Smooth muscle cell (in vitro differentiated cells): Measurements from ENCODE around the gene PML. TPM values are rescaled to one million over a fixed set of nuclear protein-coding genes. Genes with fewer than 3 reads are reported as not detected.
A peak's percentile ranks its signal among the peaks of the same experiment; 100 is the strongest.

Source experiments
- DNase-seq: peaks from one replicate; lab custom pipeline; 2025; ENCODE audit not compliant: unreplicated experiment; lab: John Stamatoyannopoulos, UW
- H2AFZ ChIP-seq: fragments of 200-600 bp; sonication (generic); 2 replicates; pipeline ENCODE4 v1.6.0; 2016; ENCODE audit warnings: antibody characterized with exemption, low read depth, mild to moderate bottlenecking
- H3F3A ChIP-seq: fragments of 200-600 bp; sonication (generic); 2 replicates; pipeline ENCODE4 v1.6.0; 2017; ENCODE audit warnings: antibody characterized with exemption, low read depth
- H3K27ac ChIP-seq: fragments of 200-600 bp; sonication (generic); 2 replicates; pipeline ENCODE4 v1.5.1; 2016; ENCODE audit warnings: low read depth, mild to moderate bottlenecking
- H3K27me3 ChIP-seq: fragments of 200-600 bp; sonication (generic); 2 replicates; pipeline ENCODE4 v1.6.1; 2016; ENCODE audit warnings: low read depth, mild to moderate bottlenecking
- H3K36me3 ChIP-seq: fragments of 200-600 bp; sonication (generic); 2 replicates; pipeline ENCODE4 v1.5.1; 2016; ENCODE audit warnings: low read depth
- H3K4me1 ChIP-seq: fragments of 200-600 bp; sonication (generic); 2 replicates; pipeline ENCODE4 v1.5.1; 2016; ENCODE audit warnings: low read depth
- H3K4me2 ChIP-seq: fragments of 200-600 bp; sonication (generic); 2 replicates; pipeline ENCODE4 v1.6.0; 2016; ENCODE audit warnings: mild to moderate bottlenecking
- H3K4me3 ChIP-seq: fragments of 200-600 bp; sonication (generic); 2 replicates; pipeline ENCODE4 v1.5.1; 2016; ENCODE audit warnings: mild to moderate bottlenecking
- H3K79me2 ChIP-seq: fragments of 200-600 bp; sonication (generic); 2 replicates; pipeline ENCODE4 v1.6.0; 2016; ENCODE audit warnings: low read depth, mild to moderate bottlenecking
- H3K9ac ChIP-seq: fragments of 200-600 bp; sonication (generic); 2 replicates; pipeline ENCODE4 v1.6.0; 2016; ENCODE audit warnings: low read depth
- H3K9me3 ChIP-seq: fragments of 200-600 bp; sonication (generic); replicated peaks from 2 replicates; pipeline ENCODE4 v1.5.1; 2016; ENCODE audit warnings: low read depth
- H4K20me1 ChIP-seq: fragments of 200-600 bp; sonication (generic); 2 replicates; pipeline ENCODE4 v1.6.0; 2016; ENCODE audit warnings: low read depth
- CTCF ChIP-seq: fragments of 200-600 bp; sonication (generic); IDR thresholded peaks from 2 replicates; pipeline ENCODE4 v1.5.1; 2017; ENCODE audit warnings: borderline replicate concordance, mild to moderate bottlenecking, antibody characterized with exemption; ENCODE audit not compliant: insufficient read depth, poor library complexity, severe bottlenecking
- WGBS: methylation state at CpG from one replicate; pipeline ENCODE4 v1.1.7; 2016; ENCODE audit warnings: low lambda C conversion rate; 5-methylcytosine and 5-hydroxymethylcytosine counted together
- polyA plus RNA-seq: library from polyadenylated mRNA; unstranded; fragments of >200 nt; fragmentation: Nextera tagmentation; extraction: Ambion mirVana; gene quantifications from 2 replicates; pipeline ENCODE4 v1.2.1, GENCODE V29; 2016
- total RNA-seq: library from RNA; depleted of rRNA; stranded (reverse); fragments of >200 nt; gene quantifications from 2 replicates; pipeline ENCODE4 v1.2.3, GENCODE V29; 2014

The PML gene
- total and polyA plus RNA-seq, 2 experiments from 2014 or later, result 33.7 to 34.1 TPM

- no peak overlapping the region for H3K9ac ChIP-seq
- H3K79me2 ChIP-seq, result peaks cover 41% of the 10 kb centered on the region
- no peaks in the 10 kb centered on the region for H3K9me3 ChIP-seq
- TF ChIP-seq CTCF, result no peak
- H3K36me3 ChIP-seq, result no peaks in the 10 kb centered on the region
- peaks cover 8% of the 10 kb centered on the region for H3F3A ChIP-seq
- H3K4me3 ChIP-seq, result peak overlapping the region; percentile 82
- no peak overlapping the region for H3K27ac ChIP-seq
- peak overlapping the region; percentile 97 for H3K4me2 ChIP-seq
- peak overlapping the region; percentile 76 for H2AFZ ChIP-seq
- H4K20me1 ChIP-seq, result peaks cover 22% of the 10 kb centered on the region
- 89% methylated on average over 5 of the region's 5 CpGs for whole genome bisulfite sequencing
- DNase-seq, result no peak
- H3K4me1 ChIP-seq, result peaks cover 20% of the 10 kb centered on the region
- no peaks in the 10 kb centered on the region for H3K27me3 ChIP-seq
Measured at GRCh38 chr15:73992594-73992898, 2.0 kb upstream of the PML start.

GRCh38 chr15:73993211-73993994 lies 1.1 kb upstream of the PML start:
- no peaks in the 10 kb centered on the region for H3K36me3 ChIP-seq
- peaks cover 8% of the 10 kb centered on the region for H3F3A ChIP-seq
- peaks cover 20% of the 10 kb centered on the region for H3K4me1 ChIP-seq
- no peak for DNase-seq
- H4K20me1 ChIP-seq, result peaks cover 31% of the 10 kb centered on the region
- H3K4me2 ChIP-seq, result peak overlapping the region; percentile 100
- no peak overlapping the region for H2AFZ ChIP-seq
- WGBS, result 95% methylated on average over 8 of the region's 10 CpGs
- no peaks in the 10 kb centered on the region for H3K9me3 ChIP-seq
- no peak overlapping the region for H3K27ac ChIP-seq
- peaks cover 43% of the 10 kb centered on the region for H3K79me2 ChIP-seq
- H3K4me3 ChIP-seq, result peak overlapping the region; percentile 100
- no peak overlapping the region for H3K9ac ChIP-seq
- H3K27me3 ChIP-seq, result no peaks in the 10 kb centered on the region
- no peak for TF ChIP-seq CTCF

- Histone ChIP-seq H3K27me3 (no peaks in the 10 kb centered on the region), H3K9ac (peak overlapping the region; percentile 87), H3F3A (no peaks in the 10 kb centered on the region), H3K27ac (peak overlapping the region; percentile 66), H3K9me3 (no peaks in the 10 kb centered on the region), H3K79me2 (peaks cover 58% of the 10 kb centered on the region), H4K20me1 (peaks cover 46% of the 10 kb centered on the region), H3K4me1 (peaks cover 20% of the 10 kb centered on the region), H2AFZ (peak overlapping the region; percentile 91), H3K4me3 (peak overlapping the region; percentile 100), H3K4me2 (peak overlapping the region; percentile 100), H3K36me3 (peaks cover 4% of the 10 kb centered on the region)
- TF ChIP-seq CTCF, result no peak
- 5% methylated on average over 14 of the region's 18 CpGs for WGBS
- no peak for DNase-seq
Measured at GRCh38 chr15:73994912-73995622, 551 bp downstream of the PML start.
